Pancreas (tissue), 10 donors: ENCODE results near the gene SART1. TPM values are rescaled to one million over a fixed set of nuclear protein-coding genes. Genes with fewer than 3 reads are reported as not detected.

Experiments
- ATAC-seq, 4 donors: fragments of 200-7000 bp; cut with Tn5 transposase; one replicate each; pipeline versions ENCODE4 v1.8.0 to v1.9.1; 2020; ENCODE audit warnings: mild to moderate bottlenecking in 4 of 4, moderate library complexity in 4 of 4
- DNase-seq, 6 donors: peaks; one replicate each; pipeline ENCODE4 v3.0.0-alpha.2; 2020
- FAIRE-seq: peaks from 2 replicates; lab custom pipeline; 2012; peaks lifted over from hg19 to GRCh38; lab: Jason Lieb, UNC
- H3K27ac ChIP-seq, 4 donors: fragments of 200-600 bp; sonication (generic); 1 replicate in 3 of 4; 2 replicates in 1 of 4; pipeline versions ENCODE4 v1.5.0 to v1.8.0; 2020
- H3K27me3 ChIP-seq, 4 donors: fragments of 200-600 bp; one replicate each; pipeline ENCODE4 v1.8.0; 2021
- H3K36me3 ChIP-seq, 3 donors: fragments of 200-600 bp; sonication (generic) in 1 of 3; one replicate each; pipeline versions ENCODE4 v1.5.0 to v1.8.0; 2020 to 2021
- H3K4me1 ChIP-seq, 3 donors: fragments of 200-600 bp; one replicate each; pipeline ENCODE4 v1.8.0; 2021
- H3K4me3 ChIP-seq, 4 donors: fragments of 200-600 bp; sonication (generic) in 2 of 4; one replicate each; pipeline versions ENCODE4 v1.5.0 to v1.8.0; 2020 to 2021
- H3K9me3 ChIP-seq, 4 donors: fragments of 200-600 bp; one replicate each; pipeline ENCODE4 v1.8.0; 2021
- WGBS, 2 donors: extraction: QIAGEN DNeasy Blood & Tissue Kit; methylation state at CpG; one replicate each; pipeline ENCODE4 v1.1.7; 2013; 5-methylcytosine and 5-hydroxymethylcytosine counted together
- intact Hi-C, 3 donors: fragments of 100-400 bp; cut with DNase I; formaldehyde crosslinking; loops; one replicate each; pipeline versions ENCODE4 v1.11.1 to v1.14.2; 2022
- polyA plus RNA-seq, 2 donors: library from polyadenylated mRNA; stranded (reverse); fragments of 200-250 nt; gene quantifications; one replicate each; pipeline ENCODE4 v1.2.3, GENCODE V29; 2013
- total RNA-seq, 6 donors: library from RNA; stranded (reverse); fragmentation: NEBNext Ultra II Directional in 4 of 6; extraction: Animal tissue kit (Norgen Biotek cat#: 25700) in 4 of 6; gene quantifications; one replicate each; pipeline versions ENCODE4 v1.2.1 to v1.2.4, GENCODE V29; 2021 to 2023
- TF ChIP-seq, protein P1 (sequence below), 4 donors: fragments of 200-600 bp; sonication (generic) in 3 of 4; IDR thresholded peaks; one replicate each; pipeline versions ENCODE4 v1.5.0 to v1.8.0; 2021; ENCODE audit warnings: antibody characterized with exemption in 4 of 4
- donor health status: healthy with polysubstance abuse.
- donor health status: DM: no; HTN: no; CAD: no; lungs with moderate emphysema.
- donor health status: DM: no; HTN: no; CAD: no.
- donor health status: control.
- donor health status: control.
- donor health status: Bipolar disorder and iron deficiency.
- donor health status: DM: yes; HTN: yes; CAD: no.
- donor health status: DM: no; HTN: no; CAD: no.
- donor health status: DM: no; HTN: no; CAD: no.
- donor health status: DM: yes; HTN: yes; CAD: no.

The SART1 gene
- total and polyA plus RNA-seq, 8 donors: 19.2 to 98.5 (median 25.5) TPM

DNA sequence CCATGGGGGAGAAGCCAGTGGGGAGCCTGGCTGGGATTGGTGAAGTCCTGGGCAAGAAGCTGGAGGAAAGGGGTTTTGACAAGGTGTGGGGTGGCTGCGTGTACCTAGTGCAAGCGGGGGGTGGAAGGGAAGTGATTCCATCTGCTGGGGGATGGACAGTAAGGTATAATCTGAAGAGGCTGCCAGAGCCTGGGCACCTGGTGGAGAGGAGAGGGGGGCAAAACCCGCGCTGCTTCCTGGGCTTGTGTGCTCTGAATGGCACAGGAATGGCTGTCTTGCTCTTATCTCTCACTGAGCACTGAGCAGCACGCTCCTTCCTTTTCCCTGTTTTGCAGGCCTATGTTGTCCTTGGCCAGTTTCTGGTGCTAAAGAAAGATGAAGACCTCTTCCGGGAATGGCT lies 41.8 kb downstream of the SART1 start:
- FAIRE-seq (no peak), ATAC-seq (no peak), DNase-seq (peak in 2 of 6 donors; percentile 20 to 47)
- no peaks in the 10 kb centered on the region for H3K27me3 ChIP-seq
- 42 to 43% methylated on average over 4 to 6 of the region's 6 CpGs for WGBS, 2 donors
- H3K4me1 ChIP-seq: peaks cover 0 to 15% (median 5%) of the 10 kb centered on the region in 3 donors
- TF ChIP-seq, protein P1, sequence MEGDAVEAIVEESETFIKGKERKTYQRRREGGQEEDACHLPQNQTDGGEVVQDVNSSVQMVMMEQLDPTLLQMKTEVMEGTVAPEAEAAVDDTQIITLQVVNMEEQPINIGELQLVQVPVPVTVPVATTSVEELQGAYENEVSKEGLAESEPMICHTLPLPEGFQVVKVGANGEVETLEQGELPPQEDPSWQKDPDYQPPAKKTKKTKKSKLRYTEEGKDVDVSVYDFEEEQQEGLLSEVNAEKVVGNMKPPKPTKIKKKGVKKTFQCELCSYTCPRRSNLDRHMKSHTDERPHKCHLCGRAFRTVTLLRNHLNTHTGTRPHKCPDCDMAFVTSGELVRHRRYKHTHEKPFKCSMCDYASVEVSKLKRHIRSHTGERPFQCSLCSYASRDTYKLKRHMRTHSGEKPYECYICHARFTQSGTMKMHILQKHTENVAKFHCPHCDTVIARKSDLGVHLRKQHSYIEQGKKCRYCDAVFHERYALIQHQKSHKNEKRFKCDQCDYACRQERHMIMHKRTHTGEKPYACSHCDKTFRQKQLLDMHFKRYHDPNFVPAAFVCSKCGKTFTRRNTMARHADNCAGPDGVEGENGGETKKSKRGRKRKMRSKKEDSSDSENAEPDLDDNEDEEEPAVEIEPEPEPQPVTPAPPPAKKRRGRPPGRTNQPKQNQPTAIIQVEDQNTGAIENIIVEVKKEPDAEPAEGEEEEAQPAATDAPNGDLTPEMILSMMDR (IDR thresholded peaks at IDR 0.05): no peak
- peak overlapping the region in 3 of 4 donors; percentile 75 to 98 (median 94) for H3K27ac ChIP-seq
- peaks cover 0 to 26% (median 12%) of the 10 kb centered on the region in 3 donors for H3K36me3 ChIP-seq
- no peaks in the 10 kb centered on the region for H3K9me3 ChIP-seq
- intact Hi-C loops: no loop called here
- peak overlapping the region in 3 of 4 donors; percentile 77 to 80 (median 77) for H3K4me3 ChIP-seq

DNA sequence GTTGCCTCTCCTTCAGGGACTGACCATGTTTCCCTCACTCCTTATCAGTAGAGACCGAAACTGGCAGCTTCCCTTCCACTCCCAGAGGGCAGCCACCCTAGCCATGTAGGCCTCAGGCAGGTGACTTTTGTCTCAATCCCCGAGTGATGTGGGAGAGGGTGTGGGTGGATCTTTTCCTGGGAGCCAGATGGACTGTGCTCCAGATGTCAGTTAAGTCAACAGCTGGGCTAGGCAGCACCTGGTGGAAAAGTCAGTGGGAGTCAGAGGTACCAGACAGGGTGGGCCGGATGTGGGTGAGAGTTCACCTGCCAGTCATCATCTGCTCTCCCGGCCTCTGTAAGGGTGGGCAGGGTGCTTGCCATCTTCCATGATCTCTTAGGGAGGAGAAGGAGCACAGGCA lies 42.7 kb downstream of the SART1 start:
- 58 to 63% methylated on average over 4 of the region's 4 CpGs for WGBS, 2 donors
- ATAC-seq: no peak
- Histone ChIP-seq H3K27ac (no peak overlapping the region), H3K36me3 (peaks cover 0 to 17% (median 7%) of the 10 kb centered on the region in 3 donors), H3K9me3 (no peaks in the 10 kb centered on the region), H3K4me3 (no peak overlapping the region), H3K27me3 (no peaks in the 10 kb centered on the region), H3K4me1 (peaks cover 0 to 15% (median 5%) of the 10 kb centered on the region in 3 donors)
- FAIRE-seq: no peak
- peak in 1 of 6 donors; percentile 36 for DNase-seq
- intact Hi-C loops: no loop called here
- TF ChIP-seq, protein P1 (IDR thresholded peaks at IDR 0.05): no peak

DNA sequence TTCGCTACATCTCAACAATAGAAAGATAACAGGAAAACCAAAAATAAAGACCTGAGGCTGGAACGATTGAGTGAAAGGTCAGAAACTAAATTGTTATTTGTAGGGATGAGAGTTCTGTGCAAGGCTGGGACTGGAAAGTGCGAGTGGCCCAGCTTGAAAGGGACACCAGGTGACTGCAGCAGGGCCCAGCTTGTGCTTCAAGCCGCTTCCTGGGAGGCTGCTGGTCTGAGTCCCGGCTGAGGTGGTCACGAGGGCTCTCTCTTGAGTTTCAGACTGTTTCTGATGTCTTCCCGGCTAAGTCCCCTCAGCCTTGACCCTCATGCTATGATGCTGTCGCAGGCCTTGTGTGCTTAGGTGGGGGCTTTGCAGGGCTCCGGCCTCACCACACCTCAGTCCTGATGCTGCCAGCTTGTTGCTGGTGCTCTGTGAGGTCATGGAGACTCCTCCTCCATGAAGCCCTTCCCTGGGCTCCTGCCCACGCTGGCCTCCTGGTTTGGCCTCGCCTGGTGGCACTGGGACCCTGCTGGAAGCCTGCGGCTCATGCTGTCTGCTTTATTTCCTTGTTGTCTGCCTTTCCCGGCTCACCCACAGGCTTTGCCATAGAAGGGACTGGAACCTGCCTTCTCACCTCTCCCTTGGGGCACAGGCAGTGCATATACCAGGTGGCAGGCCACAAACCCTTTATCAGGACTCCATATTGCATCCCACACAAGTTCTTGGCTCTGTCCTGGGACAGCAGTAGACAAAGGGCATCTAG lies 44.8 kb downstream of the SART1 start:
- peaks cover 0 to 7% (median 0%) of the 10 kb centered on the region in 3 donors for H3K36me3 ChIP-seq
- 83 to 90% methylated on average over 13 of the region's 13 CpGs for WGBS, 2 donors
- H3K4me1 ChIP-seq: peaks cover 0 to 6% (median 5%) of the 10 kb centered on the region in 3 donors
- no peak for DNase-seq
- no peak overlapping the region for H3K4me3 ChIP-seq
- H3K9me3 ChIP-seq: no peaks in the 10 kb centered on the region
- TF ChIP-seq, protein P1 (IDR thresholded peaks at IDR 0.05): no peak
- ATAC-seq: no peak
- intact Hi-C loops: no loop called here
- H3K27ac ChIP-seq: no peak overlapping the region
- FAIRE-seq: no peak
- H3K27me3 ChIP-seq: no peaks in the 10 kb centered on the region

DNA sequence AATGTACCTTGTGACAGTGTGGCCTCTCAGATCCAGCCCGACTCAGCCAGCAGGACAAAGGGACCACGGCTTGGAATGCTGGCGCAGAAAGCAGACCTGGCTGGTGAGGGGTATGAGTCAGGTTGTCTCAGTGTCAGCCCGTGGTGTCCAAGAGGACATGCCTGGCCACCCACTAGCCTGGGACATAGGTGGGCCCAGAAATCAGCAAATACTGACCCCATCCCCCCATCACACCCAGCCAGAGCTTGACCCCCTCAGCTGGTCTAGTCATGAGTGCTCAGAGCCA lies 45.3 kb downstream of the SART1 start:
- ATAC-seq (no peak), FAIRE-seq (no peak), DNase-seq (no peak)
- H3K27ac ChIP-seq: no peak overlapping the region
- no peak overlapping the region for H3K4me3 ChIP-seq
- 68 to 73% methylated on average over 4 of the region's 4 CpGs for WGBS, 2 donors
- intact Hi-C loops: no loop called here
- H3K27me3 ChIP-seq: no peaks in the 10 kb centered on the region
- peaks cover 0 to 7% (median 0%) of the 10 kb centered on the region in 3 donors for H3K36me3 ChIP-seq
- H3K9me3 ChIP-seq: no peaks in the 10 kb centered on the region
- peaks cover 0 to 6% (median 5%) of the 10 kb centered on the region in 3 donors for H3K4me1 ChIP-seq
- TF ChIP-seq, protein P1 (IDR thresholded peaks at IDR 0.05): no peak

DNA sequence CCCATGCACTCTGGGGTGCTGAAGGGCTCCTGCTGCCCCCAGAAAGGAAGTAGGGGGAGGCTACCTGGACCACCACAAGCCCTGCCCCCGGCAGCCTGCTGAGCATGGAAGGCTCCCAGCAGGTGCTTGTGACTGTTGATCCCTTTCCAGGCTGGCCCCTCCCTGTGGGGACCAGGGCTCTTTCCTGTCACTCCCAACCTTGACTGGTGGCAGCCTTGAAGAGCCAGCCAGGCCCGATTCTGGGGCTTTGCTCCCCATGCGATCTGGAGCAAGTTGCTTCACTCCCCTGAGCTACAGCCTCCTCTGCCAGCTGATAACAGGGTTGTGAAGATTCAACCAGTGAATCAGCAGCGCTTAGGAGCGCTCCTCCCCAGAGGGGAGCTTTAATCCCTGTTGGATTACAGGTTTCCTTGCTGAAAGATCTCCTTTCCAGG lies 45.7 kb downstream of the SART1 start:
- DNase-seq: no peak
- Histone ChIP-seq H3K27ac (no peak overlapping the region), H3K27me3 (peaks cover 0 to 3% (median 0%) of the 10 kb centered on the region in 4 donors), H3K36me3 (peaks cover 0 to 7% (median 0%) of the 10 kb centered on the region in 3 donors), H3K4me3 (no peak overlapping the region), H3K9me3 (no peaks in the 10 kb centered on the region), H3K4me1 (peaks cover 0 to 6% (median 5%) of the 10 kb centered on the region in 3 donors)
- 46 to 49% methylated on average over 5 of the region's 5 CpGs for WGBS, 2 donors
- no peak for ATAC-seq
- FAIRE-seq: no peak
- intact Hi-C loops: no loop called here
- TF ChIP-seq, protein P1 (IDR thresholded peaks at IDR 0.05): no peak
